Liver (tissue), 9 donors: ENCODE results near the gene AQP10. TPM values are rescaled to one million over a fixed set of nuclear protein-coding genes. Genes with fewer than 3 reads are reported as not detected.

Experiments
- DNase-seq: peaks from one replicate; pipeline ENCODE4 v3.0.0-alpha.2; 2017; ENCODE audit warnings: low spot score
- H3K27ac ChIP-seq, 2 donors: one replicate each; pipeline ENCODE4 v1.7.0; 2013; ENCODE audit warnings: inconsistent platforms in 2 of 2, low read length in 2 of 2, control low read depth in 1 of 2, low read depth in 1 of 2, mild to moderate bottlenecking in 1 of 2
- H3K27me3 ChIP-seq, 4 donors: one replicate each; pipeline versions ENCODE4 v1.6.1 to v1.7.0; 2013; ENCODE audit warnings: low read length in 3 of 4, inconsistent platforms in 1 of 4, mild to moderate bottlenecking in 1 of 4, moderate library complexity in 1 of 4; ENCODE audit not compliant: control insufficient read depth in 4 of 4, insufficient read depth in 4 of 4
- H3K36me3 ChIP-seq, 4 donors: one replicate each; pipeline versions ENCODE4 v1.6.1 to v1.7.0; 2013; ENCODE audit warnings: low read length in 3 of 4, mild to moderate bottlenecking in 3 of 4, low read depth in 1 of 4, moderate library complexity in 1 of 4; ENCODE audit not compliant: control insufficient read depth in 4 of 4, insufficient read depth in 3 of 4
- H3K4me1 ChIP-seq, 4 donors: one replicate each; pipeline versions ENCODE4 v1.6.1 to v1.7.0; 2013; ENCODE audit warnings: low read length in 3 of 4, mild to moderate bottlenecking in 3 of 4, moderate library complexity in 1 of 4; ENCODE audit not compliant: control insufficient read depth in 4 of 4, insufficient read depth in 4 of 4
- H3K4me3 ChIP-seq, 3 donors: one replicate each; pipeline versions ENCODE4 v1.6.1 to v1.7.0; 2013; ENCODE audit warnings: low read length in 3 of 3, control low read depth in 1 of 3, low read depth in 1 of 3, mild to moderate bottlenecking in 1 of 3
- H3K9ac ChIP-seq, 2 donors: one replicate each; pipeline ENCODE4 v1.7.0; 2013; ENCODE audit warnings: low read length in 2 of 2, mild to moderate bottlenecking in 2 of 2, moderate library complexity in 2 of 2, control low read depth in 1 of 2, low read depth in 1 of 2
- H3K9me3 ChIP-seq, 4 donors: one replicate each; pipeline versions ENCODE4 v1.6.1 to v1.7.0; 2013; ENCODE audit warnings: low read length in 3 of 4; ENCODE audit not compliant: control insufficient read depth in 4 of 4
- ATF3 ChIP-seq: IDR thresholded peaks from 2 replicates; pipeline ENCODE4 v1.6.1; 2016; ENCODE audit warnings: antibody characterized with exemption
- CTCF ChIP-seq: fragments of 150-350 bp; IDR thresholded peaks from 2 replicates; pipeline ENCODE4 v1.5.1; 2017; ENCODE audit warnings: improper control_type of control experiment, low read depth, low read length; ENCODE audit not compliant: missing input control
- EGR1 ChIP-seq, 2 donors: IDR thresholded peaks; 2 replicates each; pipeline ENCODE4 v1.6.1; 2016 to 2018; ENCODE audit warnings: antibody characterized with exemption in 2 of 2, low read depth in 2 of 2
- FOXA1 ChIP-seq: IDR thresholded peaks from 2 replicates; pipeline ENCODE4 v1.6.1; 2016; ENCODE audit warnings: antibody characterized with exemption
- FOXA2 ChIP-seq: IDR thresholded peaks from 2 replicates; pipeline ENCODE4 v1.6.1; 2016; ENCODE audit warnings: antibody characterized with exemption
- GABPA ChIP-seq, 2 donors: IDR thresholded peaks in 1 of 2; conservative IDR thresholded peaks in 1 of 2; 2 replicates each; pipeline ENCODE4 v1.6.1; 2016; ENCODE audit warnings: antibody characterized with exemption in 2 of 2, mild to moderate bottlenecking in 1 of 2, moderate library complexity in 1 of 2
- HNF4A ChIP-seq, 2 donors: conservative IDR thresholded peaks; 2 replicates each; pipeline ENCODE4 v1.6.1; 2016; ENCODE audit warnings: antibody characterized with exemption in 2 of 2, mild to moderate bottlenecking in 2 of 2
- HNF4G ChIP-seq: IDR thresholded peaks from 2 replicates; pipeline ENCODE4 v1.6.1; 2016; ENCODE audit warnings: antibody characterized with exemption
- JUND ChIP-seq, 2 donors: IDR thresholded peaks; 2 replicates each; pipeline ENCODE4 v1.6.1; 2016; ENCODE audit warnings: antibody characterized with exemption in 2 of 2
- MAX ChIP-seq: IDR thresholded peaks from 2 replicates; pipeline ENCODE4 v1.6.1; 2016; ENCODE audit warnings: antibody characterized with exemption
- NR2F2 ChIP-seq: IDR thresholded peaks from 2 replicates; pipeline ENCODE4 v1.6.1; 2016; ENCODE audit warnings: antibody characterized with exemption
- RAD21 ChIP-seq, 2 donors: IDR thresholded peaks; 2 replicates each; pipeline ENCODE4 v1.6.1; 2016; ENCODE audit warnings: antibody characterized with exemption in 2 of 2, mild to moderate bottlenecking in 2 of 2
- REST ChIP-seq: IDR thresholded peaks from 2 replicates; pipeline ENCODE4 v1.6.1; 2016; ENCODE audit warnings: antibody characterized with exemption, mild to moderate bottlenecking
- RXRA ChIP-seq, 2 donors: IDR thresholded peaks; 2 replicates each; pipeline ENCODE4 v1.6.1; 2017 to 2018; ENCODE audit warnings: antibody characterized with exemption in 2 of 2, mild to moderate bottlenecking in 1 of 2
- SP1 ChIP-seq: IDR thresholded peaks from 2 replicates; pipeline ENCODE4 v1.6.1; 2018; ENCODE audit warnings: antibody characterized with exemption, mild to moderate bottlenecking
- TAF1 ChIP-seq: conservative IDR thresholded peaks from 2 replicates; pipeline ENCODE4 v1.6.1; 2016; ENCODE audit warnings: antibody characterized with exemption, mild to moderate bottlenecking
- YY1 ChIP-seq: IDR thresholded peaks from 2 replicates; pipeline ENCODE4 v1.6.1; 2016; ENCODE audit warnings: antibody characterized with exemption, mild to moderate bottlenecking
- ZBTB33 ChIP-seq: IDR thresholded peaks from 2 replicates; pipeline ENCODE4 v1.6.1; 2016; ENCODE audit warnings: antibody characterized with exemption
- WGBS: extraction: QIAGEN DNeasy Blood & Tissue Kit; methylation state at CpG from one replicate; pipeline ENCODE4 v1.1.7; 2013; 5-methylcytosine and 5-hydroxymethylcytosine counted together
- polyA plus RNA-seq, 2 donors: library from polyadenylated mRNA; stranded (reverse) in 1 of 2; unstranded in 1 of 2; fragments of 200-250 nt in 1 of 2; fragments of >200 nt in 1 of 2; fragmentation: Nextera tagmentation in 1 of 2; extraction: Ambion mirVana in 1 of 2; gene quantifications; one replicate each; pipeline versions ENCODE4 v1.2.1 to v1.2.3, GENCODE V29; 2013 to 2015
- total RNA-seq, 2 donors: library from RNA; depleted of rRNA; stranded (reverse); fragments of >200 nt; gene quantifications; one replicate each; pipeline ENCODE4 v1.2.3, GENCODE V29; 2014
- donor health status: healthy.
- donor health status: healthy.
- donor health status: healthy.
- donor health status: healthy.
- donor health status: healthy.

The AQP10 gene
- total and polyA plus RNA-seq, 4 donors: 0.14 TPM; not detected in 3

- Histone ChIP-seq H3K9ac (peak overlapping the region in 1 of 2 donors; percentile 72), H3K4me1 (peaks cover 5 to 24% (median 14%) of the 10 kb centered on the region in 4 donors), H3K27ac (no peak overlapping the region), H3K9me3 (no peaks in the 10 kb centered on the region), H3K27me3 (no peaks in the 10 kb centered on the region), H3K4me3 (peak overlapping the region in 2 of 3 donors; percentile 55 to 63), H3K36me3 (no peaks in the 10 kb centered on the region)
- 64% methylated on average over 5 of the region's 5 CpGs for WGBS
- no peak for DNase-seq
- TF ChIP-seq MAX: no peak
- no peak for TF ChIP-seq JUND (IDR thresholded peaks at IDR 0.05)
- TF ChIP-seq TAF1: no peak
- no peak for TF ChIP-seq HNF4A (conservative IDR thresholded peaks at IDR 0.05)
- no peak for TF ChIP-seq FOXA1
- no peak for TF ChIP-seq SP1
- TF ChIP-seq EGR1 (IDR thresholded peaks at IDR 0.05; ENCODE audit: low read depth in 2 of 2): no peak
- TF ChIP-seq RXRA (IDR thresholded peaks at IDR 0.05): no peak
- no peak for TF ChIP-seq YY1
- no peak for TF ChIP-seq GABPA (IDR thresholded peaks at IDR 0.05 in 1 of 2, conservative IDR thresholded peaks at IDR 0.05 in 1 of 2)
- TF ChIP-seq NR2F2: no peak
- TF ChIP-seq REST: no peak
- TF ChIP-seq RAD21 (IDR thresholded peaks at IDR 0.05): no peak
- TF ChIP-seq HNF4G: no peak
- no peak for TF ChIP-seq FOXA2
- TF ChIP-seq CTCF: no peak
- no peak for TF ChIP-seq ZBTB33
- TF ChIP-seq ATF3: no peak
Measured at GRCh38 chr1:154327466-154328317, 6.8 kb downstream of the AQP10 start.
